Esophagus muscularis mucosa (tissue), 4 donors: ENCODE data around the gene PLXNB1. TPM values are rescaled to one million over a fixed set of nuclear protein-coding genes. Genes with fewer than 3 reads are reported as not detected.

ENCODE experiments used
- DNase-seq: peaks from one replicate; pipeline ENCODE4 v3.0.0-alpha.2; 2017; ENCODE audit errors: extremely low spot score
- H3K27ac ChIP-seq, 4 donors: fragments of 200-600 bp; sonication (generic); replicated peaks in 1 of 4; 1 replicate in 3 of 4; 2 replicates in 1 of 4; pipeline ENCODE4 v1.5.1; 2016 to 2019; ENCODE audit warnings: mild to moderate bottlenecking in 1 of 4
- H3K27me3 ChIP-seq, 4 donors: fragments of 200-600 bp; sonication (generic); one replicate each; pipeline versions ENCODE4 v1.5.1 to v1.6.0; 2016 to 2019
- H3K36me3 ChIP-seq, 4 donors: fragments of 200-600 bp; sonication (generic); one replicate each; pipeline ENCODE4 v1.5.1; 2016 to 2019
- H3K4me1 ChIP-seq, 4 donors: fragments of 200-600 bp; sonication (generic); one replicate each; pipeline ENCODE4 v1.5.1; 2016 to 2019
- H3K4me3 ChIP-seq, 4 donors: fragments of 200-600 bp; sonication (generic); 1 replicate in 2 of 4; 2 replicates in 2 of 4; pipeline ENCODE4 v1.5.1; 2016 to 2019; ENCODE audit warnings: mild to moderate bottlenecking in 4 of 4, moderate library complexity in 1 of 4
- H3K9me3 ChIP-seq, 4 donors: fragments of 200-600 bp; sonication (generic); 1 replicate in 3 of 4; 2 replicates in 1 of 4; pipeline ENCODE4 v1.5.1; 2016 to 2019
- CTCF ChIP-seq, 3 experiments: fragments of 200-600 bp in 2 of 3; fragments of 450-650 bp in 1 of 3; sonication (generic) in 2 of 3; IDR thresholded peaks; one replicate each; pipeline ENCODE4 v1.5.1; 2017 to 2019; ENCODE audit warnings: antibody characterized with exemption in 3 of 3, mild to moderate bottlenecking in 2 of 3, moderate library complexity in 1 of 3
- EP300 ChIP-seq: sonication (generic); formaldehyde crosslinking; IDR thresholded peaks from one replicate; pipeline ENCODE4 v1.6.1; 2017; ENCODE audit warnings: antibody characterized with exemption
- POLR2A ChIP-seq: fragments of 450-650 bp; IDR thresholded peaks from one replicate; pipeline ENCODE4 v1.6.1; 2017; ENCODE audit warnings: antibody characterized with exemption, moderate library complexity, mild to moderate bottlenecking, low read depth
- POLR2AphosphoS5 ChIP-seq, 2 donors: sonication (generic); formaldehyde crosslinking; IDR thresholded peaks; one replicate each; pipeline ENCODE4 v1.6.1; 2017; ENCODE audit warnings: antibody characterized with exemption in 2 of 2
- WGBS: methylation state at CpG from one replicate; pipeline ENCODE4 v1.1.5; 2018; 5-methylcytosine and 5-hydroxymethylcytosine counted together
- intact Hi-C: fragments of 100-400 bp; cut with DNase I; formaldehyde crosslinking; loops from one replicate; pipeline ENCODE4 v1.15.1; 2023
- total RNA-seq, 4 donors: library from RNA; depleted of rRNA; stranded (reverse); fragments of >200 nt; gene quantifications; one replicate each; pipeline versions ENCODE4 v1.1.0 to v1.2.1, GENCODE V29; 2016

Gene PLXNB1
- total RNA-seq, 4 donors from 2014 or later: 120 to 200 (median 152) TPM

- 87% methylated on average over 18 of the region's 18 CpGs for WGBS
- DNase-seq: no peak
- Histone ChIP-seq H3K4me3 (no peak overlapping the region), H3K27me3 (no peaks in the 10 kb centered on the region), H3K36me3 (peaks cover 57 to 84% (median 81%) of the 10 kb centered on the region in 4 donors), H3K27ac (peak overlapping the region; percentile 20 to 95 (median 69)), H3K4me1 (peaks cover 9 to 51% (median 26%) of the 10 kb centered on the region in 4 donors), H3K9me3 (no peaks in the 10 kb centered on the region)
- intact Hi-C loops: no loop called here
- TF ChIP-seq POLR2AphosphoS5 (IDR thresholded peaks at IDR 0.05) (no peak), POLR2A (no peak), EP300 (no peak), CTCF (IDR thresholded peaks at IDR 0.05) (no peak)
Measured at GRCh38 chr3:48406443-48407431, 23.1 kb downstream of the PLXNB1 start.

GRCh38 chr3:48405971-48406370 lies 23.9 kb downstream of the PLXNB1 start:
- WGBS: 62% methylated on average over 1 of the region's 1 CpG
- H3K4me1 ChIP-seq: peaks cover 14 to 59% (median 34%) of the 10 kb centered on the region in 4 donors
- TF ChIP-seq POLR2A (no peak), EP300 (no peak), POLR2AphosphoS5 (IDR thresholded peaks at IDR 0.05) (no peak), CTCF (IDR thresholded peaks at IDR 0.05) (no peak)
- intact Hi-C loops: no loop called here
- peaks cover 49 to 77% (median 74%) of the 10 kb centered on the region in 4 donors for H3K36me3 ChIP-seq
- H3K27me3 ChIP-seq: no peaks in the 10 kb centered on the region
- no peaks in the 10 kb centered on the region for H3K9me3 ChIP-seq
- DNase-seq: no peak
- peak overlapping the region; percentile 84 to 96 (median 95) for H3K27ac ChIP-seq
- H3K4me3 ChIP-seq: no peak overlapping the region

GRCh38 chr3:48405343-48405881 lies 24.5 kb downstream of the PLXNB1 start:
- peaks cover 14 to 62% (median 35%) of the 10 kb centered on the region in 4 donors for H3K4me1 ChIP-seq
- no peak overlapping the region for H3K4me3 ChIP-seq
- H3K9me3 ChIP-seq: no peaks in the 10 kb centered on the region
- WGBS: 85% methylated on average over 9 of the region's 13 CpGs
- peak overlapping the region; percentile 84 to 96 (median 95) for H3K27ac ChIP-seq
- intact Hi-C loops: no loop called here
- TF ChIP-seq POLR2AphosphoS5 (IDR thresholded peaks at IDR 0.05): no peak
- no peak for DNase-seq
- peaks cover 43 to 71% (median 68%) of the 10 kb centered on the region in 4 donors for H3K36me3 ChIP-seq
- H3K27me3 ChIP-seq: no peaks in the 10 kb centered on the region

- H3K9me3 ChIP-seq: no peaks in the 10 kb centered on the region
- H3K27me3 ChIP-seq: no peaks in the 10 kb centered on the region
- WGBS: 95% methylated on average over 10 of the region's 21 CpGs
- TF ChIP-seq POLR2AphosphoS5 (IDR thresholded peaks at IDR 0.05) (peak in 1 of 2 donors; percentile 3), CTCF (IDR thresholded peaks at IDR 0.05) (no peak), POLR2A (no peak), EP300 (no peak)
- no peak for DNase-seq
- intact Hi-C loops: no loop called here
- no peak overlapping the region for H3K4me3 ChIP-seq
- peaks cover 36 to 64% (median 61%) of the 10 kb centered on the region in 4 donors for H3K36me3 ChIP-seq
- peaks cover 14 to 62% (median 35%) of the 10 kb centered on the region in 4 donors for H3K4me1 ChIP-seq
- peak overlapping the region; percentile 84 to 96 (median 95) for H3K27ac ChIP-seq
Measured at GRCh38 chr3:48404440-48405342, 25.2 kb downstream of the PLXNB1 start.
